ENCODE data around the gene G6PC3.
A peak's percentile ranks its signal among the peaks of the same experiment; 100 is the strongest.
"Not testable (repeated sequence)": the region's sequence is repeated elsewhere in the genome, so short reads cannot be mapped to it uniquely, and the experiment has no call there.

G6PC3 gene

DNA sequence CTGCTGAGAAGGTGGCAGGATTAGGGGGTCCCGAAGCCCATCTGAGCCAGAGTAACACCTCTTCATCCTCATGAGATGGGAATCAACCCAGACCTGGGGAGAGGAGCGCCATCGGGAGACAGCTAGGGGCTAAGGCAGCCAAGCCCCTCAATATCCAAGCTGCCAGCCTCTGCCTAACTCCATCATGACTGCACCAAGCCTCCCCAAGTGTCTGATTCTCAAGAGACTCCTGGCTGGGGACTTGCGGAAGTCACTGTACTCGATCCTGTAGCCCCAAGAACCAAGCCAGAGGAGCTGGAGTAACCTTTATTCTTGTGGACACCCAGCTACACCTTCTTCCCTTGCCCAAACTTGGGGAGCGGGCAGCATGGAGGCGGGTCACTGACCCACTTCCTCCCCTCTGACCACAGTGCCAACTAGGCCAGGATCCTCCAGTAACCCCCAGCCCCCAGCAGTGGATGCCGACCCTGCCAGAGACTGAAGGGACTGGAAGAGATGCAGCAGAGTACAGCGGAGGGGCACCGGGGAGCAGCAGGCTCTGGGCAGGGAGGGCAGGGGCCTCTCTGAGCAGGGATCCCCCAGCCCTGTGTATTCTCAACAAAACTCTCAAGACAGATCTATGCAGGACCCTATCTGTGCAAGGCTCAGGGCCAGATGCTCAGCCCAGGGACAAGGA, 39.6 kb downstream of the G6PC3 start:
- no peak for DNase-seq

DNA sequence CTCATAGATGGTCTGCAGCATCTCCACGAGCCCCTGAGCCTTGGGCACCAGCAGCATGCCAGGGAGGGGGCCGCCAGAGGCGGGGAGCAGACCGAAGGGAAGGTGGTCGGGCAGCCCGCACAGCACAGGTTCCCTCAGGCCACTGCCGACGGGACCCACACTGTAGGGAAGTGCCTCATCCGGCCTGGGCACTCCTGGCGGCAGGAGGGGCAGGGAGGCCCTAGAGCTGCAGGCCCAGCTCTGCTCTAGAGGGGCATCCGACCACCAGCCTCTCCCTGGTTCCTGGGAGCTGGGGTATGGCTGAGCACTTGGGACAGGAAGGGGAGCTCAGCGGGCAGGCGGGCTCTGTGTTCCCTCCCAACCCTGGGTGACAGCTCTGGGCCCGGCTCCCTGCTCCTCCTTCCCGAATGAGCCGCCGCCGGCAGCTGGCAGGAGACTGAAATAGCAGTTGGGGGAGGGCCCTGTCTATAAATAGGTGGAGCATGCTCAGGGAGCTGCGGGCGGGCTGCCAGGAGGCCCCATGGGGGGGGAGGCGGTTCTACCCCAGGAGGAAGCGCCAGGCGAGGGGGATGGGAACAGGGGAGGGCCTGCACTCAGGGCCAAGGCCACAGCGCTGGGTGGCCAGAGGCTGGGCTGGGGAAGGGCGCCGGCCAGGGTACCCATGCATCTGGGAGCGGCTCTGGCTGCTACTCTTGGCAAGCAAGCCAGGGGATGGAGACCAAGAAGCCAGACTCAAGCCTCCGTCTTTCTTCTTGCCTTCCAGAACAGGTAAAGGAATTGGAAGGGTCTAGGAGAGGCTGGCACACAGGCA, 40.5 kb downstream of the G6PC3 start:
- DNase-seq = peak; percentile 53

DNA sequence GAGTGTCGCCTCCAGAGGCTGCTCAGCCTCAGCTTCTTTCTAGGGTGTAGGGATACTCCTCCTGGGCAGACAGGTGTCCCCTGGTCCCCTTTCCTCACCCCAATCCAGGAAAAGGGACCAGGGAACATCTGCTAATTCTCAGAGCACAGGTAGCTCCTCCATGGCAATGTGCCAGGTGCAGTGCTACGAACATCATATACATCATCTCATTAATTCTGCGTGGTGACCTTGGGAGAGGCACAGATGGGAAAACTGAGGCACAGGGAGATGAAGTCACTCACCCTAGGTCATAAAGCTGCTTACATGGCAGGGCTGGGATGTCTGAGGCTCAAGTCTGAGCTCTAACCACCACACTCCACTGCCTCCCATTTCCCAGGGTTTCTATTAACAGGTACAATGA, 41.2 kb downstream of the G6PC3 start:
- no peak for DNase-seq

DNA sequence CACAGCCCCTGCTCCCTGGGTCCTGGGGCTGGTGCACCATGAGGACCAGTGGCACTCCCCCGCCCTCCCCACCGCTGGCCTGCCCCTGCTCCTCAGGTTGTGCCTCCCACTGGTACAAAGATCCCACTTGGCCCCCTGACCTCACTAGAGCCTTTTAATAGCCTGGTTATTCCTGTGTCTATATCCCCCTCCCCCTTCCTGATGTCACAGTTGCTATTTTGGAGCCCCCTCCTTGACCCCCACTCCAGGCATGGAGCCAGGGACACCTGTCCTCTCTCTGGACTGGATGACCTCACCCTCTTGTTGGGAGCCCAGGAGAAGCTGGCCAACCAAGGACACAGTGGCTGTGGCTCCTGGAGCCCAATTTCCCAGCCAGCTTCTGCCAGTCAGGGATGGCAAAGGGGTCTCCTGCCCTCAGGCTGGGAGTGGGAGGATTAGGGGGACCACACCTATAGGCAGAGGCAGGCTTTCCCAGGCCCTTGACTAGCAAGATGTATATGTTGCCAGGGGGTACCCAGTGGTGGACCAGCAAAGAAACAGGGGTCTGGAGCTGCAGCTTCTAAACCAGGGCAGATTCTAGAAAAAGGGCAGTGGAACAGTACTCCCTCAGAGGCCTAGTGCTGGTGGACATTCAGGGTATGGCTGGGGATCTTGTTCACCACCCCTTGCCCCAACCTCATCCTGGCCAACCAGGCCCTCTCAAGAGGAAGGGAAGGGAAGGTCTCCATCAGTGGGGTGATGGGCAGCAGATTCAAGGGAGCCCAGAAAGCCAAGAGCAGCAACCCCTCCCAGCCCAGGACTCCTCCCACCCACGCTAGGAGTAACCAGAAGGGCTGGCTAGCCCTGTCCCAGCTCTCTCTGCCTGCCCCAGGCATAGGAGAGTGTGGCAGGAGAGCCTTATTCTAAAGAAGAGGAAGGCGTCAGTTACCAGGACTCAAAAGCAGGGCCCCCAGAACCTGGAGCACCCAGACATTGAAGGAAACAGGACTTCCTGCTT, 42.0 kb downstream of the G6PC3 start:
- DNase-seq = no peak

DNA sequence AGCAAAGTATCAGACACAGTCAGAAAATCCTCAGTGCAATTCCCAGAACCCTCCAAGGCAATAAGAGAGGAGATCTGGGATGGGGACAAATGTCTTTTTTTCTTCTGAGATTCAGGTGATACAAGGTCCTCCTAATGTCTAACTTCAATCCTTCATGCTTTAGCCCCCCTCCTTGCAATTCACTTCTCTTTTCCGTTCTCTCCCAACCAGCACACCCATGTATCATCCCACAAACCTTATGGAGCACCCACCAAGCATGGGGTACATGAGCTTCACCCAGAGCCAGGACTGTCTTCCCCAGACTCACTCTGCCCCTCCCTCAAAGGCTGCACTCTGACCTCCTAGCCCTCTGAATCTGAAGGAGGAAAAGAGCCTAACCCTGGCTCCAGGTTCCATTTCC, 42.8 kb downstream of the G6PC3 start:
- DNase-seq = no peak

DNA sequence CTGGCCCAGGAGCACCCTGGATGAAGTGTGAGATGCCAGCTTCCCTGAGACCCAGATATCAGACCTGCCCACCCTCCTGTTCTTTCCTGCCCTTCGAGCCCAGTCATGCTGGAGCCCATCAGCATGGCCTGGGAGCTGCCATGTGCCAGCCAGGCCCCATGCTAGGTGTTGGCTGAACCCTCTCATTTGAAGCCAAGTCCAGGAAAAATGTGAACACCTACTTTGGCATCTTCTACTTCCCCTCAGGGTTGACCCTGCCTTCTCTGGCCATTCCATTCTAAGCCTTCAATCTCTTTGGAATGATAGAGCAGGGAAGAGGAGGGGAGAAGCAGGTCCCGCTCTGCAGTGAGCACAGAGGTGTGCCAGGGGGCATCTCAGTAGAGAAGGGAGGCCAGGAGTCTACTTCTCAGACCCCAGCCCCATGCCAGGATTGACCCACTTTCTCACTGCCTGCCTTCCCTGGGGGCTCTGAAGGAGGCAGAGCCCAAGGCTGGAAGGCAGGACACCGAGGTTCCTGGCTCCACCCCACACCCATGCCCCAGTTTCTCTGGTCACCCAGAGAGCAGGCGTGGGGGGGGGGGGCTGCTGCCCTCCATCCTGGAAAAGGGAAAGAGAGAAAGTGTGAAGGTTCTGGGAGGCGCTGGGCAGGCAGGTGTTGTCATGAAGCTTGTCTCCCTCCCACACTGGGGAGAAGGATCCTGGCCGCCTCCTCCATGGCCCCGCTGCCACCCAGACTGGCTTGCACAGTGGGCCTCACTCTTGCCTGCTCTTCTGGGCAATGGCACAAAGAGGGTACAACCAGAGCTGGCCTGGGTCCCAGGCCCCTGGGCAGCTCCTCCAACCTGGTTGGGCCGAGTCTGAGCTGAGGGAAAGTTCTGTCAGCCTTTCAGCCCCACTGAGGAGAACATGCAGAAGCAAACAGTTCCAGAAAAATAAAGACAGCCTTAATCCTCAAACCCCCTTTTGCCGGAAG, 43.6 kb downstream of the G6PC3 start:
- no peak for DNase-seq

DNA sequence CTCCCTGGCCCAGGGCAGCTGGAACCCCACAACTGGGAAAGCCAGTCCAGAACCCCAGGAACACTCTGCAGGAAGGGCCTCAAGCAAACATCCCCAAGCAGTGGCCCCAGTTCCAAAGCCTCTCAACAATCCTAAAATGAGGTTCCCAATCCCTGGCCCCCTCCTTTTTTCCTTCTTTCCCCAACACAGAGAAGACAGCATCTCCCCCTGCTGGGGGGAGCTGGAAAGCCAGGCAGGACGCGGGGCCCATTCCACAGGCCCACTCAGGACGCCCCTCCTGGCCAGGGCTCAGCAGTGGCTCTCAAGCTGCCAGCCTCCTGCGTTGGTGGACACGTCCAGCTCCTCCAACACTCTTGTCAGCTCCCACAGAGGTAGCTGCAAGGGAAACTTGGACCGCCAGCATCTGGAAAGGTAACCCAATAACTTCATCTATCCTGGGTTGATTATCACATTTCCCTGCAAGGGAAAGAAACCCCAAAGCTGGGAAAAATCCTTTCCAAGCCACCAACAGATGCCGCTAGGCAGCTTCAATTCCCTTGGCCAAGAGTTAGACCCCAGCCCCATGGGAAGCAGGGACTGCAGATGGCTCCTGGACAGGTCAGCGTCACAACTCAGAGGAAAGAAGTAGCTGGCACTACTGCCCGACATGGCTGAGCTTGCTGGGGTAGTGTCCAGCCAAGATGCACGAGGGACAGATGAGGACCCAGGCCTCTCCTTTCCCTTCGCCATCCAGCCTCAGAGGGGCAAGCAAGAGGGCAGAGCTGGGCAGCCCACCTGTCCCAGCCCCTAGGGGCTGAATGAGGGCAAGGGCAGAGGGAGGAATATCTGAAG, 45.3 kb downstream of the G6PC3 start:
- DNase-seq = no peak

DNA sequence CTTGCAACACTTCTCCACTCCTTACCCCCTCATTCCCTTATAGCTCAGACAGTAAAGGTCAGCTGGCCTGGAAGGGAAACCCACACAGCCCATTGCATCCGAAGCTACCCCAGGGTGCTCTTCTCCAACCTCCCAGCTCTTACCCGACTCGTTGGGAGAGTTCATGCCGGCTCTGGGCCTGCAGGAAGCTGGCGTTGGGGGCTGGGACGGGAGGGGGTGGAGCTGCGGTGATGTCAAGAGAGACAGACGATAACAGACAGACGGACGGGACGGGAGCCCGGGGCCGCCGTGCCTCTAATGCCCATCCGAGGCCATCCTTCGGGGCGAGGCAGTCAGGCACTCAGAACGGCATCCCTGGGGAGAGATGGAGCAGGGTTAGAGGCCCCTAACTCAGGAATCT, 46.8 kb downstream of the G6PC3 start:
- no peak for DNase-seq

DNA sequence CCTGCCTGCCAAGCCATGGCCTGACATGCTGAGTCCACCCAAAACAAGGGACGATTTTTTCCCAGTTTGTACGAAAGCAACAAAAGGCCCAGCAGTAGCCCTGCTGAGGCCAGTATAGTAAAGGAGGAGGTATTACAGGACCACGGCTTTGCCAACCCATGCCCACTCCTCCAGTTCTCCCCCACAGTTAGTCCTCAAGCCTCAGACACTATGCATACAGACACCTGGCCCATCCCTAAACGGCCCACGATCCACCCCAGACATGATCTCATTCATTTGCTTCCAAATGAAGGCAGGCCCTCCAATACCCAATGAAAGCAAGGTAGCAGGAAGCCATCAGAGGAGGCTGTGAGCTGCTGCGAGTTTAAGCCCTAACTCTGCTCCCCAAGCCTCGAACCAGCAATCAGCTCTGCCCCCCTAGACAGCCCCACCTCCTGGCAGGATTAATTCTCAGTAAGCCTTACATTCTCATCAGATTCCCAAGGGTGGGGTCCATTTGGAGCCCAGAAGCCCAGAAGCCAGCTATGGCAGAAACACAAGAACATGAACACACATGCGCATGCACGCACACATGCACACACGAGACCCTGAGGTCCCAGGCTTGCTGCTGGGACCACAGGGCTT, 48.0 kb downstream of the G6PC3 start:
- no peak for DNase-seq

DNA sequence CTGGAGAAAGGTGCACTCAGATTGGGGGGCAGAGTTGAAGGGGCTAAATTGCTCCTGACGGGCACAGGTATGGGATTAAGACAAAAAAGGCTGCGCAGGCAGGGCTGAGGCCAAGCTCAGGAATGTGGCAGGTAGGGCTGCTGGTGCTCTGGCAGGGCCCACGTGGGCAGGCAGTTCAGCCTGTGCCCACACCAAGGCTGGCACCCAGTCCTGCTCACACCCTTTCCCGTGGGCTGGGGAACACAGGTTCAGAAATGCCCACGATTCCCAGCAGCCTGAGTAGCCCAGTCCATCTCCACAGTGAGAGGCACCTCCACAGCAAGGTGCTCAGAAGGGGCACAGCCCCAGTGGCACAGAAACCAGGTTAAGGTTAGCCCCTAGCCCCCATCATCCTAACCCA, 48.5 kb downstream of the G6PC3 start:
- DNase-seq = no peak

DNA sequence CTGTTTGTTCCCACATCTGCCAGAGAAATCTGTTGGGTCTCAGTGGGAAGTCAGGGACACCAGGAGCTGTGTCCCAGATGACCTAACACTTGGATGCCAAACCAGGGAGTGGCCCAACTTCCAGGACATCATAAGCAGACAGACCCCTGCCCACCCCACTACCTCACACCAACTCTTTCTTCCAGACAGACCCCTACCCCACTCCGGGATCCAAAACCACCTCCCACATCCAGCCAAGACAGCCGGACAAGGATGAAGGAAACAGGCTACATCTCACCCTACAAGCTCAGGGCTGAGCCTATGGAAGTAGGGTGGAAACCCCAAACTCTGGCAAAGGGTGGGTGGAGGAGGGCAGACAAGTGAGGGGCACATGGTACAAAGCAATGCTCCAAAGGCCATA, 49.3 kb downstream of the G6PC3 start:
- DNase-seq = no peak

DNA sequence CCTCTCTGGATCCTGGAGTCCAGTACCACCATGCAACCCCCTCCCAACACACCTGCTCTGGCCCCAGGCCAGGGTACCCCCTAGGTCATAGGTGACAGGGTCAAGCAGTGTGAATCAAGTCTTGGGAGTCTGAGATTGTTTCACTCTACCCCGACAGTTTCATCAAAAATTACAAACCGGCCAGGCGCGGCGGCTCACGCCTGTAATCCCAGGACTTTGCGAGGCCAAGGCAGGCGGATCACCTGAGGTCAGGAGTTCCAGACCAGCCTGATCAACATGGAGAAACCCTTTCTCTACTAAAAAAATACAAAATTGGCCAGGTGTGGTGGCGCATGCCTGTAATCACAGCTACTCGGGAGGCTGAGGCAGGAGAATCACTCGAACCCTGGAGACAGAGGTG, 49.7 kb downstream of the G6PC3 start:
- DNase-seq = not testable (repeated sequence)

DNA sequence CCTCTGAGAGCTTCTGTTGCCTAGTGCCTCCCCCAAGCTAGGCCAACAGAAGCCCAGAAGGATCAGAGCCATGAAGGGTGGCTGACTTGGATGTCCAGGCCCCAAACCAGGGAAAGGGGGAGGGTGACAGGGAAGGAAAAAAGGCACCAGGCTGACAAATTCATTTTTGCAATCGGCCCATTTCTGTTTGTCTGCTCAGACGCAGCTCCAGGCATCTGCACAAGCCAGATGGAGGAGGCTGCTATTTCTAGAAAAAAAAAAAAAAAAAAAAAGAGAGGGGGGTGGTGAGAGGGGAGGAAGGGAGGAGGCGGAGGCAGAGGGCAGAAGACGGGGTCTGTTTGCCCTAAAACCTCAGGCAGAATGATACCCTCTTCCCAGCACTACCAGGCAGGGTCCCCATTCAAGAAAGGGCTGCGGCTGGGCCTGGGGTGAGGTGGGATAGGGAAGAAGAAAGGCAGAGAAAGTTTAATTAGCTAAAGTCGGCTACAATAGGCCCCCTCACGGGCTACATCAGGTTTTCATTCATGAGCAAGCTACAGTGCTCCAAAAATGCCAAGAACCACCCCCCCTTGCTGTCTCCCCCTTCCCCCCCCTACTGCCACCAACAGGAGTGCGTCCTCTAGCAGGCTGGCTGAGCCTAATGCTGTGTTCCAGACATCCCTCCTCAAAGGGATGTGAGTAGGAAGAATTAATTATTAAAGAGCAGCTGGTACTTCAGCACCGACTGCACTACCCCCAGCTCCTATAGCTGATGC, 50.5 kb downstream of the G6PC3 start:
- no peak for DNase-seq

DNA sequence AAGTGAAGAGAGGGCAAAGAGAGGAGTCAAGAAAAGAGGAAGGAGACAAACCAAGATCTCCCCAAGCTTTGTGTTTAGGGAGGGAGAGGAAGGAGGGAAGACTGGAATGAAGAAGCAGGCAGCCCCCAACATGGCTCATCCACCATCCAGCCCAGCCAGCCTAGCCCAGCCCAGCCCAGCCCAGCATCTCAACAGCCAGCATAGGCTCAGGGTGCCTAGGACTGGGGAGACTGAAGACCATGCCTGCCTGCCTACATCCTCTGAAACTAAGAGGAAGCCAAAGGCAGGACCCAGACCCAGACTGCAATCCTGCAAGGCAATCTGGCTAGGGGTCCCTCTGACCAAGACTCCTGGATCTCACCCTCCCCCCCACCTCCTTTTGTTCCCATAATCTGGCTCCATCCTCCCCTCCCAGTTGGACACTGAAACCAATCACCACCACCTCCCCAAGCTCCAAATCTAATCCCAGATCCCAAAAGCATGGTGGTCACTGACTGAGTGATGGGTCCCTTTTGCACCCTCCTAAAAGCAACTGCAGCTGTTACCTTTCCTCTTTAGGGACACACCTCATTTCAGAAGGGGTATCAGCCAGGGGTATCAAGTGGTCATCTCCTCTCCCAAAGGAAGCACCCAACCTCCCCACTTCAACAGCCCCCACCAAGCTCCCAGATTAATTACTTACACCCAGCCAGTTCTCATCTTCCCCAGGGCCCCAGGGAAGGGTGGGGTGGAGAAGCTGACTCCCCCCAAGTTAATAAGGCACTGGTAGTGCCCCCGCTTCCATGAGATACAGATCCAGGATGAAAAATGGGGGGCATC, 51.7 kb downstream of the G6PC3 start:
- no peak for DNase-seq

DNA sequence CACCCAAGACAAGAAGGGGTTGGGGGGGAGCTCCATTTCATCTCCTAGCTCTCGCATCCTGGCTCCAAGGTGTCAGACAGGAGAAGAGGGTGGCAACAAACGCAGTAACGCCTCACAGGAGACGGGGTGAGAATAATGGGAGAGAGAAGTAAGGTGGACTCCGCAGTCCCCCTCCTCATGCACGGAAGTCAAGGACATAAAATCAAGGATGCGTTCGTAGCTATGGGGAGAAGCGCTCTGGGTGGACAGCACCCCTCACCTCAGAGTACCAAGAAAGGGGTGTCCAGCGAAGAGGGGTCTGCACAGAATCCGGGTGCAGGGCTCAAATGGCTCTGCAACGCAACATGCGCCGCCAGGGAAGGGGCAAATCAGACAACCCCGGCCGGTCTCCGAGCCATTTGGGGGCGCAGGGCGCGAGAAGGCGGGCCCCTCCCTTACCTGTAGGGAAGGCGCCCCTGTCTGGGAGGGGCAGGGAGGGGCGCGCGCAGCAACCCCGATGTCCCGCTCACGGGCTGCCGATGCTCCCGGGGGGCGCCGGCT, 52.4 kb downstream of the G6PC3 start:
- no peak for DNase-seq

DNA sequence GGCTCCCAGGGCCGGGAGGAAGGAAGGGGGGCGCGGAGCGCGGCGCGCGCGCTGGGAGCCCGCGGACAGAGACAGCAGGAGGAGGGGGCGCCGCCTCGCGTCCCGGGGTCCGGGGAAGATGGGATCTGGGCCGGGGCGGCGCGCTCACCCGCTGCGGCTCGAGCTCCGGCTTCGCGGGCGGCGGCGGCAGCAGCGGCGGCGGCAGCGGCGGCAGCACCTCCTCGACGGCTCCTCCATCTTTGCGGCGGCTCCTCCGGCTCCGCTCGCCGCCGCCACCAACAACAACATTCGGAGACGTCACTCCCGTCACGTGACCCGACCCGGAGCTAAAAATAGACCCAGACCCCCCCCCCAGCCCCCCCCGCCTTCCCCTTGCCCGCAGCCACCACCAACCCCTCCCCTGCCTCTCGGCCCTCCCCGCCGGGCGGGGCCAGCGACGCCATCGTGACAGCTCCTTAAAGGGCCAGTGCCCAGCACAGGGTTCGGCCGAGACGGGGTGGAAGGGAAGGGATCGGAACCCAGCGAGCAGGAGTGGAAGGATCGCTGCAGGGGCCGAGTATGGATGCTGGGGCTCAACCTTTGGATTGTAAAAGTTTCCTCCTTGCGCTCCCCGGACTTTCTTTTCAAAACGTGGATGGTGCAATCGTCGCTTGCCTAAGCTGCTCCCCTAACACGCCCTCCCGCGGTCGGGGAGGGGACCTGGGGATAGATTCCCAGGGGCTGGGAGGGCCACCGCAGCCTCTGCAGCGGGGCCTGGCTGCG, 53.0 kb downstream of the G6PC3 start, which contains the start of gene HDAC5:
Gene HDAC5, minus strand, starts transcription at position 286 of the 762 bp plus-strand sequence. CDS start 6,126 bp downstream, outside the sequence.
- peak; percentile 37 for DNase-seq

DNA sequence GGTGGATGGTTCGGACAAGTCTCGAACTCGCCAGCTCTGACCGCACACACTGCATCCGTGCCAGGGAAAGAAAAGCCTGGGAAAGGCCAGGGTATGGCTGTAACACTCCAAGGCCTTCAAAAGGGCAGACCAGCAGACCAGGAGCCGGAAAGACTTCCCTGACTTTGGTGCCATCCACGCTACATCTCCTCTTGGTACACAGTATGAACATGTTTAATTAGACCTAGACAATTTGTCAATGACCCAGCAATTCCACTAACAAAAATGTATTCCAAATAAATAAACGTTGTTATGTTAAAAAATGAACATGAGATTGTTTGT, 53.5 kb downstream of the G6PC3 start:
- DNase-seq = no peak
